GM12878 (cell line): ENCODE measurements around the gene RBMS1. TPM values are rescaled to one million over a fixed set of nuclear protein-coding genes. Genes with fewer than 3 reads are reported as not detected.

ENCODE experiments used
- ATAC-seq: fragments of 200-7000 bp; cut with Tn5 transposase; 3 replicates; pipeline ENCODE4 v1.9.1; 2020; ENCODE audit warnings: mild to moderate bottlenecking, moderate library complexity
- BruUV-seq: library from RNA; stranded (reverse); fragments of 400-500 nt; replicated peaks from 2 replicates; lab custom pipeline; 2021; lab: Mats Ljungman, UMichigan
- CTCF ChIA-PET: fragments of 300-600 bp; sonication (Branson Sonifier 250); formaldehyde crosslinking; extraction: SDS; loops from one replicate; lab custom pipeline; 2021; ENCODE audit warnings: inconsistent platforms; lab: Yijun Ruan, JAX
- POLR2A ChIA-PET: fragments of 350-600 bp; formaldehyde crosslinking; extraction: SDS; loops from one replicate; lab custom pipeline; 2021; ENCODE audit warnings: inconsistent platforms; lab: Charles Lee
- RAD21 ChIA-PET: fragments of 300-600 bp; sonication (Branson Sonifier 250); formaldehyde crosslinking; loops from one replicate; lab custom pipeline; 2023; ENCODE audit warnings: antibody characterized with exemption; ENCODE audit not compliant: unreplicated experiment; lab: Charles Lee
- SMC1A ChIA-PET: fragments of 300-600 bp; sonication (Branson Sonifier 250); formaldehyde crosslinking; loops from one replicate; lab custom pipeline; 2023; ENCODE audit not compliant: unreplicated experiment, uncharacterized antibody; lab: Charles Lee
- DNase-seq: peaks from one replicate; pipeline ENCODE4 v3.0.0-alpha.2; 2011; ENCODE audit warnings: low read depth, low spot score
- FAIRE-seq: peaks from 3 replicates; lab custom pipeline; 2011; peaks lifted over from hg19 to GRCh38; lab: Jason Lieb, UNC
- H2AFZ ChIP-seq: 2 replicates; pipeline ENCODE4 v1.6.0; 2011; ENCODE audit warnings: low read depth, low read length, control low read depth; ENCODE audit not compliant: control insufficient read depth
- H3K27ac ChIP-seq: 2 replicates; pipeline ENCODE4 v1.5.1; 2011; ENCODE audit warnings: control low read depth; ENCODE audit not compliant: control insufficient read depth, insufficient read depth
- H3K27me3 ChIP-seq, 2 experiments: replicated peaks in 1 of 2; 2 replicates each; pipeline versions ENCODE4 v1.6.0 to v1.6.1; 2011; ENCODE audit warnings: low read length in 1 of 2; ENCODE audit not compliant: control insufficient read depth in 2 of 2, insufficient read depth in 2 of 2
- H3K36me3 ChIP-seq, 2 experiments: 2 replicates each; pipeline ENCODE4 v1.5.1; 2011; ENCODE audit warnings: low read length in 1 of 2; ENCODE audit not compliant: control insufficient read depth in 2 of 2, insufficient read depth in 2 of 2
- H3K4me1 ChIP-seq: 2 replicates; pipeline ENCODE4 v1.6.1; 2011; ENCODE audit warnings: mild to moderate bottlenecking, low read length, moderate library complexity, mixed read lengths; ENCODE audit not compliant: control insufficient read depth, insufficient read depth
- H3K4me2 ChIP-seq: 2 replicates; pipeline ENCODE4 v1.6.0; 2011; ENCODE audit warnings: control low read depth; ENCODE audit not compliant: control insufficient read depth, insufficient read depth
- H3K4me3 ChIP-seq: fragments of 200-600 bp; sonication (generic); 2 replicates; pipeline ENCODE4 v1.5.1; 2016
- H3K79me2 ChIP-seq: 2 replicates; pipeline ENCODE4 v1.6.0; 2011; ENCODE audit warnings: low read length; ENCODE audit not compliant: control insufficient read depth, insufficient read depth
- H3K9ac ChIP-seq: 2 replicates; pipeline ENCODE4 v1.8.0; 2011; ENCODE audit warnings: low read length, control low read depth, mixed read lengths; ENCODE audit not compliant: control insufficient read depth, insufficient read depth
- H3K9me3 ChIP-seq: replicated peaks from 3 replicates; pipeline ENCODE4 v1.5.1; 2011; ENCODE audit warnings: mild to moderate bottlenecking, low read length; ENCODE audit not compliant: control insufficient read depth, insufficient read depth
- H4K20me1 ChIP-seq: 2 replicates; pipeline ENCODE4 v1.6.0; 2011; ENCODE audit not compliant: control insufficient read depth, insufficient read depth
- CBX5 ChIP-seq: sonication (generic); IDR thresholded peaks from 2 replicates; pipeline ENCODE4 v1.6.1; 2016; ENCODE audit warnings: low read depth, moderate library complexity, mild to moderate bottlenecking, inconsistent platforms
- CUX1 ChIP-seq: IDR thresholded peaks from 2 replicates; pipeline ENCODE4 v1.6.1; 2012; ENCODE audit warnings: improper control_type of control experiment, low read depth, low read length; ENCODE audit not compliant: insufficient replicate concordance
- EED ChIP-seq: sonication (generic); IDR thresholded peaks from 2 replicates; pipeline ENCODE4 v1.6.1; 2016; ENCODE audit warnings: antibody characterized with exemption, low read depth
- MLLT1 ChIP-seq: fragments of 450-650 bp; IDR thresholded peaks from 2 replicates; pipeline ENCODE4 v1.6.1; 2016; ENCODE audit warnings: mild to moderate bottlenecking
- NR2F1 ChIP-seq: fragments of 450-650 bp; conservative IDR thresholded peaks from 2 replicates; pipeline ENCODE4 v1.6.1; 2017; ENCODE audit warnings: mild to moderate bottlenecking
- SIX5 ChIP-seq: IDR thresholded peaks from 2 replicates; pipeline ENCODE4 v1.6.1; 2011; ENCODE audit warnings: mild to moderate bottlenecking, low read depth, low read length, moderate library complexity; ENCODE audit not compliant: severe bottlenecking
- ZBED1 ChIP-seq: IDR thresholded peaks from 2 replicates; pipeline ENCODE4 v1.6.1; 2016; ENCODE audit warnings: borderline replicate concordance
- ZBTB33 ChIP-seq: fragments of 450-650 bp; IDR thresholded peaks from 2 replicates; pipeline ENCODE4 v1.6.1; 2017; ENCODE audit warnings: mild to moderate bottlenecking
- WGBS: methylation state at CpG from one replicate; pipeline ENCODE4 v1.1.6; 2016; ENCODE audit warnings: low lambda C conversion rate; ENCODE audit not compliant: insufficient replicate concordance, insufficient coverage; ENCODE audit errors: missing lambda C conversion rate; 5-methylcytosine and 5-hydroxymethylcytosine counted together
- in situ Hi-C: fragments of 300-500 bp; cut with MboI; formaldehyde crosslinking; loops from 9 replicates; pipeline ENCODE4 v1.14.3; 2018; ENCODE audit warnings: mixed read lengths
- intact Hi-C: fragments of 100-400 bp; cut with micrococcal nuclease; formaldehyde crosslinking; loops from one replicate; pipeline ENCODE4 v1.14.2; 2022; ENCODE audit not compliant: unreplicated experiment
- polyA plus RNA-seq, 11 experiments: library from polyadenylated mRNA; depleted of rRNA in 4 of 11; unstranded in 6 of 11; stranded (reverse) in 5 of 11; fragments of >200 nt; fragmentation: Nextera tagmentation in 4 of 11; fragmentation: Illumina TruSeq in 1 of 11; extraction: Ambion mirVana in 4 of 11; extraction: Trizol in 1 of 11; gene quantifications; 1 replicate in 1 of 11; 2 replicates in 10 of 11; pipeline versions ENCODE4 v1.2.1 to v1.2.3, GENCODE V29; 2011 to 2016; ENCODE audit warnings: inconsistent platforms in 2 of 11, missing spikeins in 2 of 11, low read depth in 1 of 11
- total RNA-seq, 4 experiments: library from RNA; depleted of rRNA in 3 of 4; stranded (reverse); fragments of >200 nt in 3 of 4; fragmentation: Illumina TruSeq in 1 of 4; extraction: Trizol in 1 of 4; gene quantifications; 2 replicates each; pipeline versions ENCODE4 v1.2.1 to v1.2.3, GENCODE V29; 2013 to 2021

RBMS1 gene
- total and polyA plus RNA-seq, 10 of the 15 experiments (the other 5 are each of a cell fraction or from before 2014, with no cell fraction given): 0.04 to 0.31 (median 0.17) TPM; not detected in 1

- ATAC-seq (no peak), DNase-seq (no peak), FAIRE-seq (no peak)
- intact Hi-C loops (no loop called here), in situ Hi-C loops (no loop called here)
- no peaks in the 10 kb centered on the region for H3K36me3 ChIP-seq
- TF ChIP-seq SIX5 (no peak), CBX5 (no peak), CUX1 (no peak), ZBED1 (no peak), ZBTB33 (no peak), MLLT1 (no peak), NR2F1 (no peak), EED (no peak)
- no peak overlapping the region for H3K4me2 ChIP-seq
- H3K4me3 ChIP-seq: no peak overlapping the region
- H2AFZ ChIP-seq: no peak overlapping the region
- H3K4me1 ChIP-seq: no peaks in the 10 kb centered on the region
- no peak overlapping the region for H3K9ac ChIP-seq
- CTCF ChIA-PET: no interaction called here
- WGBS: 9% methylated on average over 2 of the region's 2 CpGs
- H3K27ac ChIP-seq: no peak overlapping the region
- no peaks in the 10 kb centered on the region for H3K27me3 ChIP-seq
- no TSS peak for BruUV-seq
- no peaks in the 10 kb centered on the region for H3K79me2 ChIP-seq
- SMC1A ChIA-PET: interaction anchor here (0.6 to 1.5 kb wide), 2 partner anchors 32 to 429 kb away, joined by 3 read pairs; no protein-coding TSS in a partner anchor
- RAD21 ChIA-PET: no interaction called here
- H3K9me3 ChIP-seq: no peaks in the 10 kb centered on the region
- H4K20me1 ChIP-seq: no peaks in the 10 kb centered on the region
- POLR2A ChIA-PET: no interaction called here
Measured at GRCh38 chr2:160533482-160533881, 39.9 kb upstream of the RBMS1 start.
